Stomach smooth muscle (tissue), 2 donors: ENCODE data around the gene NTSR1.
A peak's percentile ranks its signal among the peaks of the same experiment; 100 is the strongest.

Experiments used
- H3K27ac ChIP-seq: one replicate; pipeline ENCODE4 v1.7.0; 2013; ENCODE audit warnings: mild to moderate bottlenecking, low read length, inconsistent platforms
- H3K27me3 ChIP-seq, 2 donors: one replicate each; pipeline ENCODE4 v1.7.0; 2013; ENCODE audit warnings: low read length in 2 of 2; ENCODE audit not compliant: insufficient read depth in 2 of 2, control insufficient read depth in 1 of 2
- H3K36me3 ChIP-seq, 2 donors: one replicate each; pipeline ENCODE4 v1.7.0; 2013; ENCODE audit warnings: low read length in 2 of 2; ENCODE audit not compliant: control insufficient read depth in 2 of 2, insufficient read depth in 2 of 2
- H3K4me1 ChIP-seq: one replicate; pipeline ENCODE4 v1.7.0; 2013; ENCODE audit warnings: low read length; ENCODE audit not compliant: control insufficient read depth, insufficient read depth
- H3K4me3 ChIP-seq, 2 donors: one replicate each; pipeline ENCODE4 v1.7.0; 2013; ENCODE audit warnings: low read length in 2 of 2
- H3K9ac ChIP-seq, 2 donors: one replicate each; pipeline ENCODE4 v1.7.0; 2013; ENCODE audit warnings: low read length in 2 of 2, mild to moderate bottlenecking in 1 of 2
- H3K9me3 ChIP-seq, 2 donors: one replicate each; pipeline ENCODE4 v1.7.0; 2013; ENCODE audit warnings: low read length in 2 of 2; ENCODE audit not compliant: control insufficient read depth in 2 of 2
- donor health status: healthy.
- donor health status: Pancreatic carcinoma.

The NTSR1 gene

DNA sequence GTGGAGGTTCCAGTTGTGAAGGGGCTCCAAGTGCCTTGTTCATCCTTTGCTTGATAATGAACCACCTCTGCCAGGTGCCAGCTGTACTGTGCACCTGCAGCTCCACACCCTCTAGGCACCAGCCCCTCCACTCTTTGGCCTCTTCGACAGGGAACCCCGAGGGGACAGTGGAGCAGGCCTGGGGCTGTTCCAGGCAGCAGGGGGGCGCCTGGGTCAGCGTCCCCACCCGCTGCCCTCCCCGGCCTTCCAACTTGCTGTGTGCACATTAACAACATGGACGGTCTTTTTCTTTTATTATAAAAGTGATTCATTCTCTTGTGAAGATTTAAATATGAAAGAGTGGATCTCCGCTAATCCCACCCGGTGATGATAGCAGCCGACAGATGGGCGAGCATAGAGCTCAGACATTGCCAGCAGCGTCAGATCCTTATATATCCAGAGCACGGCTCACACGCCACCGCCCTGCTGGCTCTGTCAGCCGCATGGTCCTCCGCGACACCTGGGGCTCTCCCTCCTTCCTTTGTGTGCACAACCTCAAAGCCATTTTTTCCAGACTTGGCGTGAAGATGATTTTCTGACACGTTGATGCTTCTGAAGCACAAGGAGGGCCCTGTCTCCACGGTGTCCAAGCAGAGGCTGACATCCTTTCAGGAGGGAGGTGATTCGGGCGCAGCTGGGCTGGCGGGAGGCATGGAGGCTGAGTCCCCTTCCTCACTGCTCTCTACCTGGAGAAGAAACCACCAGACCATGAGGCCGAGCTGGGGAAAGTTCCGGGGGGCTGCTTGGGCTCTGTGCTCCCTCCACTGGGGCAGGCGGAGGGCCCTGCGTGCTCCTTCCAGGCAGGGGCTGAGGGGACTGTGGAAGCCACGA, 65.4 kb downstream of the NTSR1 start:
- no peaks in the 10 kb centered on the region for H3K27me3 ChIP-seq
- peak overlapping the region; percentile 41 for H3K27ac ChIP-seq
- H3K4me3 ChIP-seq, result no peak overlapping the region
- H3K9ac ChIP-seq, result no peak overlapping the region
- no peaks in the 10 kb centered on the region for H3K9me3 ChIP-seq
- no peaks in the 10 kb centered on the region for H3K36me3 ChIP-seq
- H3K4me1 ChIP-seq, result peaks cover 18% of the 10 kb centered on the region

DNA sequence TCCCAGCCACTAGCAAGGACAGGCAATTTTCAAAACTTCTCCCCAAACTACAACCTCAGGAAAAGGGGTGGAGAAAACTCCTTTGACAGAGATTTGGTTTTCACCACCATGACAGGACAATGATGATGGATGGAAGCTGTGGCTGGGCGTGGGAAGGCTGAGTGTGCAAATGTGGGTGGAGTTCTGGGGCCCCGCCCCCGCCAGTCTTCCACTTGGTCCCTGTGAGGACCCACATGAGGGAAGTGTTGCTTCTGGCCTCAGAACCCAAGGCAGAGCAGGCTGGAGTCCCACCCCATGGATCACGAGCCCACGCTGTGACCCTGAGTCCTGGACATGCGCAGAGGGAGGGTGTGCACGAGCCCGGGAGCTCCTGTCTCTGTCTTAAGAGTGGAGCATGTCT, 66.1 kb downstream of the NTSR1 start:
- H3K4me1 ChIP-seq, result peaks cover 14% of the 10 kb centered on the region
- no peak overlapping the region for H3K27ac ChIP-seq
- H3K36me3 ChIP-seq, result no peaks in the 10 kb centered on the region
- no peaks in the 10 kb centered on the region for H3K27me3 ChIP-seq
- H3K4me3 ChIP-seq, result no peak overlapping the region
- H3K9ac ChIP-seq, result no peak overlapping the region
- H3K9me3 ChIP-seq, result no peaks in the 10 kb centered on the region

DNA sequence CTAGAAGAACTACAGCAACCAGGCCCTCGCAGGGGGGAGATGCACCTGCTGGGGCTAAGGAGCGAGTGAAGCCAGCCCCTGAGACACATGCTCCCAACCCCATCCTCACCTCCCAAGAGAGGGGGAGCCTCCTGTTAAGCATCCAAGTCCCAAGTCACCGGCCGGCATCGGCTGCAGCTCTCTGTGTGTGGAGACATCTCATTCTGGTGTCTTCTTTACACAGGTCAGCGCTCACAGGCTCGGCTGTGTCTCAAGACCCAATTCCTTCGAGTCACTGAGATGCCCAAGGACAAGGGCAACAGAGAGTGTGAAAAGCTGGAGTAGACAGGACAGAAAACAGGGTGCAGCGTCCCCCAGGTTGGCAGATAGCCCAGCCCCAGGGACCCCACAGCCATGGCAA, 66.6 kb downstream of the NTSR1 start:
- Histone ChIP-seq H3K4me3 (no peak overlapping the region), H3K9ac (no peak overlapping the region), H3K36me3 (no peaks in the 10 kb centered on the region), H3K4me1 (peaks cover 14% of the 10 kb centered on the region), H3K9me3 (no peaks in the 10 kb centered on the region), H3K27me3 (no peaks in the 10 kb centered on the region), H3K27ac (no peak overlapping the region)

DNA sequence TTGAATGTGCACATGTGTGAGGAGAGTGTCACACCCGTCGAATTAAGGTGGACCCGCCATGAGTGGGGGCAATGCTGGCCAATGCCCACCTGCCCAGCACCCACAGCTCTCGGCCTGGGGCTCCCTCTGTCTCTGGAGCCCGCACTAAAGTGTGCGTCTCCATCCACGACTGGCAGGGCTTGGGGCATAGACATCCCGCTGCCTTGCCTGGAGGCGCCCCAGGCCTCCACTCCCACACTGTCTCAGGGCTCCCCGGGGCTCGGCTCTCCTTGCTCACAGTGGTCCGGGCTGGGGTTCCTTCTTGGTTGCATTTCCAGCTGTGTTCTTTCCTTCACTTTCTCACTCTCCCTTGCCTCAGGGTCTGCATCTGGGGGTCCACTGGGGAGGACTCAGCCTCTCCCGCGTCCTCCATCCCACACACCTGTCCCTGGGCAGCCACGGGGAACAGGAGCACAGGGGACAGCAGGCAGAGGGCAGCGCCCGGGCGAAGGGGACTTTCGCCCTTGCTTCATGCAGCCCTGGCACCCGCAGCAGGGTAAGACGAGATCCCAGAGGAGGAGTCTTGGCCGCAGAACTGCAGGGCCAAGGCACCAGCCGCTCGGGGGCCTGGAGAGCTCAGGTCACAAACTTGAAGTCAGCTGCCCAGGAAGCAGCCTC, 67.5 kb downstream of the NTSR1 start:
- Histone ChIP-seq H3K27ac (no peak overlapping the region), H3K36me3 (no peaks in the 10 kb centered on the region), H3K4me3 (no peak overlapping the region), H3K27me3 (no peaks in the 10 kb centered on the region), H3K4me1 (peaks cover 14% of the 10 kb centered on the region), H3K9ac (no peak overlapping the region), H3K9me3 (no peaks in the 10 kb centered on the region)

DNA sequence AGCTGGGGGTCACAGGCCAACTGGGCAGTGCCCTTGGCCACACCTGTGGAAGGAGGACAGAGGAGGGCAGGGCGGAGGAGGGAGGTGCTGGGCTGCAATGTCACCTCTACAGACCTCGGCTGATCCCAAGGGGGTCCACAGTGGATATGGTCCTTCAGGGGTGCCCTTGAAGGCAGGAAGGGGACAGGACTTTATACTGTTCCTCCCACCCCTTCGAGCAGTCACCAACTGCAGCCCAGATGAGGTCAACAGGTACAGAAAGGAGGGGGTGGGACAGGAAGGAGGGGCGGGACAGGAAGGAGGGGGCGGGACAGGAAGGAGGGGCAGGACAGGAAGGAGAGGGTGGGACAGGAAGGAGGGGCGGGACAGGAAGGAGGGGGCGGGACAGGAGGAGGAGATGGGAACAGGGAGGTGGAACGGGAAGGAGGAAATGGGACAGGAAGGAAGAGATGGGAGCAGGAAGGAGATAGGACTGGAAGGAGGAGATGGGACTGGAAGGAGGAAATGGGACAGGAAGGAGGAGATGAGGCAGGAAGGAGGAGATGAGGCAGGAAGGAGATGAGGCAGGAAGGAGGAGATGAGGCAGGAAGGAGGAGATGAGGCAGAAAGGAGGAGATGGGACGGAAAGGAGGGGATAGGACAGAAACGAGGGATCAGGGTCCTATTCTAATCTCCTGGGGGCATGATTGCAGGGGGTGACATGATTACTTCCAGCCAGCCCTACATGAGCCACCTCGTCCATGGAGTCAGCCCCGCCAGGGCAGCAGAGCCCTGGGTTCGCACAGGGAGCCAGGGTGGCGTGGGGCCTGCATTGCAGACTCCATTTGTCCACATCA, 68.3 kb downstream of the NTSR1 start:
- H3K9me3 ChIP-seq, result no peaks in the 10 kb centered on the region
- no peaks in the 10 kb centered on the region for H3K27me3 ChIP-seq
- peaks cover 14% of the 10 kb centered on the region for H3K4me1 ChIP-seq
- no peak overlapping the region for H3K4me3 ChIP-seq
- no peak overlapping the region for H3K9ac ChIP-seq
- H3K27ac ChIP-seq, result no peak overlapping the region
- no peaks in the 10 kb centered on the region for H3K36me3 ChIP-seq

DNA sequence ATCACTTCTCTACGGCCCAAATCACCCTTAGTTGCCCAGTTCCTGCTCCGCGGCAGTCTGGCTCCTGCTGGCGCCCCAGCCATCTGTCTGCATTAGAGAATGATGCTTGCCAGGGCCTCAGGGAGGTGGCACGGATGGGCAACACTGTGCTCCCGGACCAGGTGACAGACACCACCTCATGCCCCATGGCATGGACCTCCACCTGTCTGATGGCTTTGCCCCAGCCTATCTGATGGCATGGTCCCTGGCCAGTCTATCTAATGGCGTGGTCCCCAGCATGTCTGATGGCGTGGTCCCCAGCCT, 68.8 kb downstream of the NTSR1 start:
- Histone ChIP-seq H3K4me1 (peaks cover 14% of the 10 kb centered on the region), H3K4me3 (no peak overlapping the region), H3K27me3 (no peaks in the 10 kb centered on the region), H3K27ac (no peak overlapping the region), H3K9ac (no peak overlapping the region), H3K9me3 (no peaks in the 10 kb centered on the region), H3K36me3 (no peaks in the 10 kb centered on the region)

DNA sequence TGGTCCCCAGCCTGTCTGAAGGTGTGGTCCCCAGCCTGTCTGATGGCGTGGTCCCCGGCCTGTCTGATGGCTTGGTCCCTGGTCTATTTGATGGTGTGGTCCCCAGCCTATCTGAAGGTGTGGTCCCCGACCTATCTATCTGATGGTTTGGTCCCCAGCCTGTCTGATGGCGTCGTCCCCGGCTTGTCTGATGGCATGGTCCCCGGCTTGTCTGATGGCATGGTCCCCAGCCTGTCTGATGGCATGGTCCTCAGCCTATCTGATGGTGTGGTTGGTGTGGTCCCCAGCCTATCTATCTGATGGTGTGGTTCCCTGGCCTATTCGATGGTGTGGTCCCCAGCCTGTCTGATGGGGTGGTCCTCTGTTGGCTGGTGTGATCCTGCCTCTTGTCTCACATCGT, 69.4 kb downstream of the NTSR1 start:
- Histone ChIP-seq H3K4me3 (no peak overlapping the region), H3K27me3 (no peaks in the 10 kb centered on the region), H3K9ac (no peak overlapping the region), H3K27ac (no peak overlapping the region), H3K36me3 (no peaks in the 10 kb centered on the region), H3K4me1 (peaks cover 11% of the 10 kb centered on the region), H3K9me3 (no peaks in the 10 kb centered on the region)

DNA sequence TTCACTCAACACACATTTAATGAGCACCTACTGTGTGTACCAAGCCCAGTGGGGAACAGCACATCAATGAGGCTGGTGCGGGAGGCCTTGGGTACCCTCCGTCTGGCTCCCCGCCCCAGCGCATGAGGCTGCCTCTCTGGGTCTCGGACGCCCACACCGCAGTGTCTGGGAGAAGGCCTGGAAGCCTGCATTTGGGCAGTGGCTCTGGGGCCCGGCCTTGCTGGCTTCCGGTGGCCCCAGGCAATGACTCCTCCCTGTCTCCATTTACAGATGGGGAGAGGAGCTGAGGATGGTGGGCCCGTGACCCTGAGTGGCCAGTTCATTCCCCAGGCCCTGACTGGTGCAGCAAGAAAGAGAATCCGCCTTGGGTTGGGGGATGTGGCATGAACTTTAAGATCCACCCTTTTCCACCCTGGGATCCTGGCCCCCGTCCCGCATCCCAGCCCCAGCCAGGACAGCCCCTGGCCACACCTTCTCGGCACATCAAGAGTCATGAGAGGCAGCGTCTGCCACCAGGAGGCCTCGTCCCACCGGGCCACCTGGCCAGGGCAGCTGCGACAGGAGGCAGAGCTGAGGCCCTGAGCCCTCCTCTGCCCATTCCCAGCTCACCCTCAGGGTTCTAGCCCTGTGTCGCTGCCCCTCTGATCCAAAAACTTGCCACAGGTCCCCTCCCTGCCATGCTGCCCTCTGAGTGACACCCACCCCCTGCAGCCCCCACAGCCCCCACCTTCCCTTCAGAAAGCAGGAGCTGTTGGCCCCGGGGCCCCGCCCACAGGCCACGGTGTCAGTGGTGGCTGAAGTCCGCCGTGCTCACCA, 70.2 kb downstream of the NTSR1 start:
- no peak overlapping the region for H3K27ac ChIP-seq
- H3K4me3 ChIP-seq, result no peak overlapping the region
- no peaks in the 10 kb centered on the region for H3K27me3 ChIP-seq
- H3K9ac ChIP-seq, result no peak overlapping the region
- no peaks in the 10 kb centered on the region for H3K9me3 ChIP-seq
- H3K36me3 ChIP-seq, result no peaks in the 10 kb centered on the region
- peaks cover 5% of the 10 kb centered on the region for H3K4me1 ChIP-seq

DNA sequence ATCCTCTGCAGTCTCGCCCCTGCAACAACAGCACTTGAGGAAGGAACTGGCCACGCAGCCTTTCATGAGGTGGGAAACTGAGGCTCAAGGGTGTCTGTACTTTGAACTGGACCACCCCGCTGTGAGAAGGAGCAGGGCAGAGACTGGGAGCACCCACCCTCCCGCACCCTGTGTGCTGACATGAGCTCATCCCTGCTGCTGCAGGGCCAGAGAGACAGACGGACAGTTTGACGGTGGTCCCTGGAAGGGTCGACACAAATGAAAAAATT, 70.7 kb downstream of the NTSR1 start:
- no peak overlapping the region for H3K27ac ChIP-seq
- H3K27me3 ChIP-seq, result no peaks in the 10 kb centered on the region
- no peak overlapping the region for H3K9ac ChIP-seq
- no peaks in the 10 kb centered on the region for H3K36me3 ChIP-seq
- H3K4me3 ChIP-seq, result no peak overlapping the region
- no peaks in the 10 kb centered on the region for H3K9me3 ChIP-seq
- H3K4me1 ChIP-seq, result peaks cover 5% of the 10 kb centered on the region

DNA sequence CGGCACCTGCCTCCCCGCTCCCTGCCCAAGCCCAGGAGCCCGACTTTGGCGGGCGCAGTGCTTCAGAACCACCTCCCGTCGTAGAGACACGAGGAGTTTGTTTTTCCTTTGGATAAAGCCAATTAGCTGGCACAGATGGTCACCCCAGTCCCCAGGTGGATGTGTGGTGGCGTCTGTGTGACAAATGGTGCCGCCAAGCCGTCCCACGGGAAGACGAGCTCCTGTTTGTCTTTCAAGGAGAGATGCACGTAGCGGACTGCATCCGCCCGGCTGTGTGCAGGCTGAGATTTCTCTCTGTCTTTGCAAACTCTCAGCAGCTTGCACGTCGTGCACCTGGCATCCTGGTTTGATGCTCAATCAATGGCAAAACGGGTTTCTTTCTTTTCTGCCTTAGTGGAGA, 71.6 kb downstream of the NTSR1 start:
- H3K9ac ChIP-seq, result no peak overlapping the region
- no peaks in the 10 kb centered on the region for H3K9me3 ChIP-seq
- H3K4me3 ChIP-seq, result no peak overlapping the region
- H3K36me3 ChIP-seq, result no peaks in the 10 kb centered on the region
- no peak overlapping the region for H3K27ac ChIP-seq
- no peaks in the 10 kb centered on the region for H3K27me3 ChIP-seq
- peaks cover 2% of the 10 kb centered on the region for H3K4me1 ChIP-seq
